GM15510 (cell line): Measurements from ENCODE around the gene LAMB4.

Experiments
- POLR2A ChIP-seq: IDR thresholded peaks from 3 replicates; pipeline ENCODE4 v1.6.1; 2011; ENCODE audit warnings: borderline replicate concordance; ENCODE audit not compliant: insufficient read length; ENCODE audit errors: extremely low read depth

The LAMB4 gene

DNA sequence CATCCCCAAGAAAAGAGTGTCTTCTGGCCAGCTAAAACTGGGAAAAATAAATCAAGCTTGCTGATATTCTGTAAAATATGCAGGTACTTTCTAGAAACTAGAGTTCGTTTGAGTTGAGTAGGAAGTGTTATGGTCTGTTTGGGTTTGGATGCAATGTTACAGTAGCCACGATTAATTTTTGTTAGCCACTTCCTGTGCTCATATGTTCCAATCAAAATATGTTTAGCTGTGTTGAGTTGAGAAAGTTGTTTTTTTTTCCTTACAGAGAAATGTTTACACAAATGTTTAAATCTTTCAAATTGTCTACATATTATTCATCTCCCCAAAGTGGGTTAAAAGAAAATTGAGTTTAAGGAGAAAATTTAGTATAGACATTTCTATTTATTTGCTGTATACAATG lies 115.9 kb downstream of the LAMB4 start:
- TF ChIP-seq POLR2A: no peak

DNA sequence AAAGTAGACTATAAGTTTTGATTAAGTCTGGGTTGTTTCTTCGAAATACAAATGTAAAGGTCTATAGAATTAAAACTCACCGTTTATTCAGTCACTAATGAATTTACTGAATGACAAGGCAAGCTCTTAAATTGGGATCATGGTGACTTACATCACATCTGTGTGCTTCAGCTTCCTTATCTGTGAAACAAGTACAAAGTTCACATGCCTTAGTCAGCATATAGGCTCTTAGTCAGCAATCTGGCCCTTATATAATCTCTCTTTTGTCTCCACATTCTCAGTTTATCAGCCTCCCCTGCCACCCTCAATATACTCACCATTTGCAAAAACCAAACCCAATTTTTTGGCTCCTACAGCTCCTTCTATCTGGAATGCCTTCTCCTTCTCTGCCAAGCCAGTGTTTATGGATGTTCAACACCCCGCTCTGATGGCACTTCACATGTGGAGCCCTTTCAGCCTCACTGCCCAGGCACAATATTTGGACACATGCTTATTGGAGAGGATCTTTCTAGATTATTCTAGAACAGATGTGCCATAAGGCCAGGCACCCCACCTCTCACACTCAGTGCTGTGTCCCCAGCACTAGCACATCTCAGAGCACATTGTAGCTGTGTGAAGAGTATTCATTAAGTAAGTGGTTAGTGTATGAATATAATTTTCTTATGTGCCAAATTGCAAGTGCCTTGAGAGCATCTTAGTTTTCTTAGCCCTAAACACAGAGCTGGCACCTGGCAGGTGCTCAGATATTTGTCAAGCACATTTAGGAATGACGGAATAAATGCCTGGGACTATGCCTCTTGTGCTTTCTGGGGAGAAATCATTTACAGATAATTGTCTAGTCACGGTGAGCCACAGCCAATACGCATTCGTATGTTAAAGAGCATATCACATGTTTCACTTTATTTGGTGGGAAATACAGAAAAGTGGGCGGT lies 117.4 kb downstream of the LAMB4 start:
- no peak for TF ChIP-seq POLR2A

DNA sequence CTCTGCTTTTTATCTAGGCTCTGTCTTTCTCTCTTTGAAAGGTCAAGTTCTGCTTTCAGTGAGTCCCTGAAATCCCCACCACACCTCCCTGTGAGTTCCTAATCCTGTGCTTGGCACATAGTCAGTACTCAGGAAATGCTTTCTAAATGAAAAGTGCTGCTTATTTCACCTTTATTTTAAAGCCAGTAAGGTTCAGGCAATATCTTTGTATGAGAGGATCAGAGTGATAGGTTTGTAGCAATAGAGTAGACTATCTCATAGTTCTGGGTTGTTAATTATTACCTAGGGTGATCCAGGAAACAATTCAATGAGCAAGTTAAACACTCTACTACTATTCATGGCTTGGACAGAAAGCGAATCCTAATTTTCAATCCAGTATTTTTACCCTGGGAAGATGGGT lies 119.8 kb downstream of the LAMB4 start:
- no peak for TF ChIP-seq POLR2A

DNA sequence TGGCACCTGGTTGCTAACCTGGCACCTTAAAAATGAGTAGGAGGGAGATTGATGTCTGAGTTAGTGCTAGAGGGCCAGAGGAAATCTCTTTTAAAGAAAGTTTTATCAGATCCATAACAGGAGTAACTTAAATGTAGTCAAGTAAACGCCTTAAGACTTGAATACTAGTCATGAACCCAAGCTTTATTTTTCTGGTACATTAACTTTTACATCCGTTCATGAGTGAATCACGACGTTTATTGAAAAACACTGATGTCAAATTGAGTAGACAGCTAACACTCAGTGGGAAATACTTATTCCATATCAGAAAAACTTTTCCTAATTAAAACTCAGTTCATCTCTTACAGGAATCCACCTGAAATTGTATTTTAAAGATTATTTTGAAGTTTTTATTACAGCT lies 120.3 kb downstream of the LAMB4 start:
- TF ChIP-seq POLR2A: no peak

DNA sequence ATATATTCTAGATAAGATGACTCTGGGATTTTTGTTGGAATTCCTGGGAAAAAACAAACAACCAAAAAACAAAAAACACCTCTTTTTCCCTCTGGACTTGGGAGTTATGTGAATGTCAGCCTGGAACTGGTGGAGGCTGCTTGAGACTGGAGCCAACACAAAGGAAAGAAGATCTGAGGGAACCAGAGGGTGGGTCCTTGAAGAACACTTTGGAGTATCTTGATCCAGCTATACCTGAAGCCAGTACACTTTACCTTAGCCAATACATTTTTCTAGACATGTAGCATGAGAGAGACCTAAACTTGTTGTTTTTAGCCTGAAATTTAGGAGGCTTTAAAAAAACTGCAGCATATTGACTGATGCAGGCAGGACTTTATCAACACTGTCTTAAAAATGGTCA lies 121.3 kb downstream of the LAMB4 start:
- TF ChIP-seq POLR2A: no peak

DNA sequence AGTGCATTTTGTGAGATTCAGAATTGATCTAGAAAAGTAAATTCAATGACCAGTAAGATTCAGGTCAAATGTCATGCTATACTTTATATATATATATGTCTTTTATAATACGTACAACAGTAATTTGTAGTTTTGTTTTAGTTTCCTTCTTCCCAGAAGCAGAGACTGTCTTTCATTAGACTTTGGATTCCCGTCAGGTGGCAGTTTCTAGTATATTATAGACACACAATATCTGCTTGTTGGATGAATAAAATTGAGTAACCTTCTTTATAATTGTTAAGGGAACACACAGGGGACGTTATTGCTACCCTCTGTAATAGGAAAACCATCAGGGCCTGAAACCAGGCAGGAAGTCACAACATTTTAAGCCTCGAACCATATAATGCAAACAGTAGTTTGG lies 121.9 kb downstream of the LAMB4 start:
- no peak for TF ChIP-seq POLR2A

DNA sequence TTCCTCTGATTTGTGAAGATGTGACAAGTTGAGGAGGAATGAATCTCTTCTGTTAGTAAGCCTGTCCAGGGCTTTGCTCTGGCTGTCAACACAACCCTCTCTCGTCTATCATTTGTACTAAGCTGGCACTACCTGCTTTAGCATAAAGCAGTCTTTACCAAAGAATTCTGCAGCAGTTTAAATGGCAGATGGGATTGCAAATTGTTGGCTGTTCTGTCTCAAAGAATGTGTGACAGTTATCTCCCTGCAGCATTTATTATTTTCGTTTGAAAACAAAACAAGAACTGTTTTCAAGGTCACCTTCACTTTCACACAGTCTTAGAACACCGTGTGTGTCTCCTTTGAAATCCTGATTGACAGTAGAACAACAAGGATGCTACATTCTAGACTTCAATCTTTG lies 122.4 kb downstream of the LAMB4 start:
- no peak for TF ChIP-seq POLR2A

DNA sequence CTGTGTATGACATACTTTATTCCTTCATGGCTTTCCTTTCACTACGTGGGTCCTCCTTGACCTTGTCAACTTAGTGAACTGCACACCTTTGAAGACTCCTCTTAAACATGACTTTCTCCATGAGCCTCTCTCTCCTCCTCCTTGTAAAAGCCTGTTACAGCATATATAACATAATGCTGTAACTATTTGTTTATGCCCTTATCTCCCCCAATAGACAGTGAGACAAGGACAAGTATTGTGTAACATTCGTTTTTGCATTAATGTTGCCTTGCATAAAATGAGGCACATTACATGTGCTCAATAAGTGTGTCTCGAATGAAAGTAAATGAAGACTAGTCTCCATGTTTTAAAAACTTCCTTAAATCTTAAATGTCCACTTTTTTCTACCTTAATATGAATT lies 122.9 kb downstream of the LAMB4 start:
- TF ChIP-seq POLR2A: no peak

DNA sequence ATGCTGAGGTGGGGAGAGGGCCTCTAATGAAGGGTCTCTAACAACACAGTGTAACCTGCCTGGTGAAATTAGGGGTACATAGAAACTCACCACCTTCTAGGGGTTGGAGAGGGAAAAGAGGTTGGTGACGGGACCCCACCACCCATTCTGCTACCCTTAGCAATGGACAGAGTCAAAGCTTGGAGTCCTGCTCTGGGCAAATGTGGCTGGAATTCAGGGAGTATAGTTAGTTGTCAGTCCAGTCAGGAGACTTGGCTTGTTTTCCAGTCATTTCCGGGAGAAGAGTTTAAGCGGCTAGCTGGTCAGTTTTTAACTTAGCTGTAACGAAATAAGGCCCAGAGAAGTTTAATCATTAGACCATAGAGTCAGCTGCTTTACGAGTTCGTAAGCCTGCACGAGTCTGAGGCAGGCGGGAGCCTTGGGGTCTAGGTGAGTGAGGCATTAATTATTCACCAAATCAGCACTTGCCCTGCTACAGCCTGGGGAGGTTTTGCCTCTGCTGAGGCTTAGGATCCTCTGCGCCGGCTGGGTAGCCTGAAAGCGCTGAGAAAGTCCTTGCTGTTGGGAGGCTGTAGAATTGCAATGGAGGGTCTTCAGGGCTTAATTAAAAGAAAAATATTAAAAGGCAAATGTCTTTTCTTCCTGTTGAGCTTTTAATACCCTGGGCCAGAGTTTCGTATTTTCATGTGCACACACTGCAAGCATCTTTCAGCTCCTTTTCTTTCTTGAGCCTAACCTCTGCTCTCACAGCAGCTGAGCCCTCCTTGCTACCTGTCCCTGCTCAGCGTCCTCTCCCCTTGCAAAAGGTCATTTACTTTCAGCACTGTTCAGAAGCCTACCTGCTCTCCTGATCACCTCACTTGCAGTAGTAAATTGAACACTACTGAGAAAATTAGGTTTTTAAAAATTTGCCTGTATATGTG lies 125.7 kb downstream of the LAMB4 start:
- TF ChIP-seq POLR2A: no peak

DNA sequence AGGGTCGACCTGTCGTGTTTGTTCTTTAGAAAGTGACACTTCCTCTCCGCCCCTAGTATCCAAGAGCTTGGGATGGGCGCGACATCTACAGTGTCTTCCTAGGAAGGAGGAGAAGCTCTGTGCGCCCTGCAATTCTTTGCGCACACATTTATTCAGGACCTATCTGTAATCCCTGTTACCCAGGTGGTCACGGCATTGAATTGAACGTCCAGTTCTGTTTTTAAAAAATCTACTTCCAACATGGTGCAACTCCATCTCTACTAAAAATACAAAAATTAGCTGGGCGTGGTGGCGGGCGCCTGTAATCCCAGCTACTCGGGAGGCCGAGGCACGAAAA lies 126.6 kb downstream of the LAMB4 start:
- TF ChIP-seq POLR2A: no peak

DNA sequence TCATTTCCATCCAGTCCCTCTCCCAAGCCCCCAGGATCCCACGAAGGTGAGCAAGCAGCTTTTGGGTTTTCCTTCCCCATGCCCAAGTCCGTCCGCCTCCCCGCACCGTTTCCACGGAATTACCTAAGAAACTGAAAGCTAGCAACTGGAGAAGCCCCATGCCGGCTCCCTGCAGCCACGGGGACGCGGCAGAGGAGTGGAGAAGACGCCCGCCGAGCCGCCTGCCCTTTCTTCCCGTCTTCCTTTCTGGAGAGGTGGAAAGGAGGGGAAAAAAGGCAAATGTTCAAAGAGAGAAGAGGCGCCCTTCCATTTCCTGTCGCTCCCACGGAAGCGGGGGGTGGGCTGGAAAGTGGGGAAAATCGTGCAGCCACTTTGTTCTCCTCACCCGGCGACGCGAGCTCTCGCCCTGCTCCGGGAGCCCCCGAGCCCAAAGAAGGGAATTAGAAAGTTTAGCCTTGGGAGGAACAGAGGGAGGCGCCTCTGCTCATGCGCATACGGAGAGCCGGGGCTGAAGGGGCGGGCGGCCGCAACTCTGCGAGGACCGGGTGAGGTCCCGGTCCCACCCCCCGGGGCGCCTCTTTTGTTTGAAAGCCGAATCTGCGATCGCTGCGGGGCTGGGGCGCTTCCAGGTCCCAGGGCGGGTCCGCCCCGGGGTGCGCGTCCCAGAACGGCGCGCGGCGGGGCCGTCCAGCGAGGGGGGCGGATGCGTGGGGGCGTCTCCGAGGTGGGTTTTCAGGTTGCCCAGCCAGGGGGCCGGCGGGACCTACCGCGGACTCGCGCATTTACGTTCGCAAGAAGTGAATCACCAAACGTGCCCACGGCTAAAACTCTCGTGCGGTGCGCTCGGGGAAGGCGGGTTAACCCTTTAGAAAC lies 127.2 kb downstream of the LAMB4 start, which contains the start of gene LAMB1:
TSS of gene LAMB1 (minus strand) at position 436 of the 873 bp plus-strand sequence. CDS start at position 160, 276 bp downstream.
- no peak for TF ChIP-seq POLR2A

DNA sequence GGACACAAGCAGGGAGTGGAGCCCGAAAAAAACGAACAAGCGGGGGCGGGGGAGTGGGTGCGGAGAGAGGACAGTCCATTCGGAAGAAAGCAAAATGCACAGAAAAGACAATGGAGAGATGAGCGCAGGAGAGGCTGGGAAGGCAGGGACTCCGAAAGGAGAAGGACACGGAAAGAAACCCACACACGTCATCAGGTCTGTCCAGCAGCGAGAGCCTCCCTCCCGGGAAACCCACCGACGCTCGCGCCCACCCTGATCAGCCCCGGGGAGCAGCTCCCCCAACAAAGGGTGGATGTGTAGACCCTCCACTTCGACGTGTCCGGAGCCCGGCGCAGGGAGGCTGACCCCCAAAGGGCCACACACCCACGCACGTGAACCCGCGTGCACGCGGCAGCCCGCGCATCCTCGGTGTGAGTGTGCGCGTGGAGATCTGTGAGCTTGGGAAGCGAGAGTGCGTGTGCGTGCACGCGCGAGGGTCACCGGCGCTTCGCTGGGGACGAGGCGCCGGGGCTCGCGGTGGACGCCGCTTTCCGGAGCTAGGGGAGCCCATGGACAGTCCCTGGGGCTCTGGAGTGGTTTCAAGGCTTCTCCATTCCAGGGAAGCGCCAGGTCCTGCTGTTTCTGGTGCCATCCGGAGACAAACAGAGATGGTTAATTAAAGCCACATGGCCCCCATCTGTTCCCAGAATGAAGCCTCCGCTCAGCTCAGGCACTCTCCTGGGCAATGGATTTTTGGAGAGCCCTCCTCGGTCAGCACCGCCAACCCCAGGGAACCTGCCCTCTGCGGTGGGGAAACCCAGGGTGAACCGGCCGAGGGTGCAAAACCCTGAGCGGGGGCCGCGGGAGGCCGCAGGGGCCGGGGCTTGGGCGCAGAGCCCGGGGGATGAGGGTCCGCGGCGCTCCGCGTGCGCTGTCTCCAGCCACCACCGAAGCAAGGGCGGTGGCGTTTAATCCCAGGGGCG lies 128.1 kb downstream of the LAMB4 start:
- no peak for TF ChIP-seq POLR2A
